Measurements from ENCODE around the gene TAOK3. TPM values are rescaled to one million over a fixed set of nuclear protein-coding genes. Genes with fewer than 3 reads are reported as not detected.

Gene TAOK3
- total and polyA plus RNA-seq, 10 of the 15 experiments (the other 5 are each of a cell fraction or from before 2014, with no cell fraction given): 41.3 to 131 (median 57.8) TPM

GRCh38 chr12:118102070-118102469 is 270.6 kb downstream of the TAOK3 start (continued):
- no peak for TF ChIP-seq ZBTB4 (CRISPR knock-in tag; IDR thresholded peaks at IDR 0.05)
- TF ChIP-seq MXI1 (IDR thresholded peaks at IDR 0.05; ENCODE audit: low read depth, low read length): no peak
- no peak for TF ChIP-seq KDM1A (IDR thresholded peaks at IDR 0.05; ENCODE audit: borderline replicate concordance)

- no peaks in the 10 kb centered on the region for H3K79me2 ChIP-seq (ENCODE audit: control insufficient read depth, insufficient read depth, low read length)
- ChIA-PET RAD21 (ENCODE audit: unreplicated experiment) (no interaction called here), POLR2A (no interaction called here), CTCF (interaction anchor here (0.7 to 0.9 kb wide), 2 partner anchors 20 to 229 kb away, joined by 3 read pairs; no protein-coding TSS in a partner anchor), SMC1A (ENCODE audit: uncharacterized antibody, unreplicated experiment) (no interaction called here)
- no peak overlapping the region for H3K4me2 ChIP-seq (ENCODE audit: control insufficient read depth, insufficient read depth)
- no peaks in the 10 kb centered on the region for H4K20me1 ChIP-seq (ENCODE audit: control insufficient read depth, insufficient read depth)
- intact Hi-C loops (cut with micrococcal nuclease; ENCODE audit: unreplicated experiment): no loop called here
- FAIRE-seq (no peak), DNase-seq (ENCODE audit: low read depth, low spot score) (no peak), ATAC-seq (no peak)
- H3K27ac ChIP-seq (ENCODE audit: control insufficient read depth, insufficient read depth): no peak overlapping the region
- H3K27me3 ChIP-seq (replicated peaks in 1 of 2; ENCODE audit: control insufficient read depth in 2 of 2, insufficient read depth in 2 of 2, low read length in 1 of 2): peaks cover 5 to 10% of the 10 kb centered on the region in 2 experiments; a peak in 3 of 4 replicates
- in situ Hi-C loops (cut with MboI): loop anchor here (25.0 kb wide), 2 partner anchors 936 to 1436 kb away; no protein-coding TSS in a partner anchor
- H3K4me1 ChIP-seq (ENCODE audit: control insufficient read depth, insufficient read depth, low read length): no peaks in the 10 kb centered on the region; the same call in 1 of the 2 replicates
- no TSS peak for BruUV-seq (replicated peaks)
- TF ChIP-seq CBFB (IDR thresholded peaks at IDR 0.05; ENCODE audit: low read depth) (no peak), DPF2 (IDR thresholded peaks at IDR 0.05) (no peak)
- H2AFZ ChIP-seq (ENCODE audit: control insufficient read depth, low read depth, low read length): no peak overlapping the region
- no peaks in the 10 kb centered on the region for H3K9me3 ChIP-seq (replicated peaks; ENCODE audit: control insufficient read depth, insufficient read depth, low read length)
- H3K36me3 ChIP-seq (ENCODE audit: control insufficient read depth in 2 of 2, insufficient read depth in 2 of 2, low read length in 1 of 2): no peaks in the 10 kb centered on the region
- WGBS (ENCODE audit: insufficient coverage, insufficient replicate concordance, low lambda C conversion rate, missing lambda C conversion rate): 44% methylated on average over 3 of the region's 3 CpGs
- H3K4me3 ChIP-seq: no peak overlapping the region
- H3K9ac ChIP-seq (ENCODE audit: control insufficient read depth, insufficient read depth, low read length): no peak overlapping the region
Measured at GRCh38 chr12:118101051-118101450, 271.7 kb downstream of the TAOK3 start.

Other genes with a start within 250 kb of the TAOK3 start
- gene PEBP1, start 236.8 kb downstream of the TAOK3 start, total RNA-seq (2014; rRNA removed): 222 and 228 TPM in 2 replicates
- 181 and 208 TPM in 2 replicates for gene PEBP1, start 236.8 kb downstream of the TAOK3 start, total RNA-seq (2014; rRNA removed; fragmentation: Illumina TruSeq; extraction: Trizol)
- 186 and 193 TPM in 2 replicates for gene PEBP1, start 236.8 kb downstream of the TAOK3 start, total RNA-seq (2021)
- gene PEBP1, start 236.8 kb downstream of the TAOK3 start, polyA plus RNA-seq (2011; rRNA removed): 147 and 217 TPM in 2 replicates
- gene PEBP1, start 236.8 kb downstream of the TAOK3 start, polyA plus RNA-seq (2014; fragmentation: Illumina TruSeq; extraction: Trizol): 153 and 203 TPM in 2 replicates
- gene PEBP1, start 236.8 kb downstream of the TAOK3 start, polyA plus RNA-seq (2014; fragmentation: Nextera tagmentation; extraction: Ambion mirVana): 100 to 1,000 TPM in 1 of 2 experiments, 10 to 100 TPM in 1; 79.4 to 150 TPM
- gene PEBP1, start 236.8 kb downstream of the TAOK3 start, polyA plus RNA-seq (2014; rRNA removed): 179 and 205 TPM in 2 replicates
- 100 to 1,000 TPM; 413 to 415 TPM for gene PEBP1, start 236.8 kb downstream of the TAOK3 start, polyA plus RNA-seq (2016; fragmentation: Nextera tagmentation; extraction: Ambion mirVana)
- 25.9 and 26.4 TPM in 2 replicates for gene SUDS3, start 3.6 kb upstream of the TAOK3 start, total RNA-seq (2014; rRNA removed)
- gene SUDS3, start 3.6 kb upstream of the TAOK3 start, total RNA-seq (2014; rRNA removed; fragmentation: Illumina TruSeq; extraction: Trizol): 21.3 and 22.0 TPM in 2 replicates
- gene SUDS3, start 3.6 kb upstream of the TAOK3 start, total RNA-seq (2021): 21.1 and 21.3 TPM in 2 replicates
- gene SUDS3, start 3.6 kb upstream of the TAOK3 start, polyA plus RNA-seq (2011; rRNA removed): 42.8 and 52.1 TPM in 2 replicates
- 22.5 and 25.0 TPM in 2 replicates for gene SUDS3, start 3.6 kb upstream of the TAOK3 start, polyA plus RNA-seq (2014; fragmentation: Illumina TruSeq; extraction: Trizol)
- gene SUDS3, start 3.6 kb upstream of the TAOK3 start, polyA plus RNA-seq (2014; fragmentation: Nextera tagmentation; extraction: Ambion mirVana): 1 to 10 TPM; 5.2 to 9.5 TPM
- 20.0 and 22.9 TPM in 2 replicates for gene SUDS3, start 3.6 kb upstream of the TAOK3 start, polyA plus RNA-seq (2014; rRNA removed)
- gene SUDS3, start 3.6 kb upstream of the TAOK3 start, polyA plus RNA-seq (2016; fragmentation: Nextera tagmentation; extraction: Ambion mirVana): 10 to 100 TPM; 21.2 to 21.4 TPM